HUES64 (cell line): ENCODE data around the gene EBF3.

Experiments used
- H3K27ac ChIP-seq: 2 replicates; pipeline ENCODE4 v1.7.0; 2013; ENCODE audit warnings: low read depth, low read length, inconsistent platforms
- H3K27me3 ChIP-seq: 2 replicates; pipeline ENCODE4 v1.6.1; 2013; ENCODE audit warnings: mild to moderate bottlenecking, low read length; ENCODE audit not compliant: insufficient read depth
- H3K36me3 ChIP-seq: 2 replicates; pipeline ENCODE4 v1.6.1; 2013; ENCODE audit warnings: mild to moderate bottlenecking, low read length; ENCODE audit not compliant: insufficient read depth
- H3K4me1 ChIP-seq: 2 replicates; pipeline ENCODE4 v1.6.1; 2013; ENCODE audit warnings: mild to moderate bottlenecking, low read length, moderate library complexity; ENCODE audit not compliant: insufficient read depth
- H3K4me3 ChIP-seq: 2 replicates; pipeline ENCODE4 v1.5.1; 2013; ENCODE audit warnings: mild to moderate bottlenecking, low read length, moderate library complexity
- H3K9ac ChIP-seq: 2 replicates; pipeline ENCODE4 v1.6.1; 2013; ENCODE audit warnings: mild to moderate bottlenecking, low read depth, low read length
- H3K9me3 ChIP-seq: 2 replicates; pipeline ENCODE4 v1.6.1; 2013; ENCODE audit warnings: low read depth, low read length; ENCODE audit not compliant: insufficient read depth
- WGBS: fragments of 150-250, 120-280 bp; methylation state at CpG from one replicate; pipeline ENCODE4 v1.1.7; 2013; ENCODE audit warnings: missing lambda C conversion rate; 5-methylcytosine and 5-hydroxymethylcytosine counted together

EBF3 gene

DNA sequence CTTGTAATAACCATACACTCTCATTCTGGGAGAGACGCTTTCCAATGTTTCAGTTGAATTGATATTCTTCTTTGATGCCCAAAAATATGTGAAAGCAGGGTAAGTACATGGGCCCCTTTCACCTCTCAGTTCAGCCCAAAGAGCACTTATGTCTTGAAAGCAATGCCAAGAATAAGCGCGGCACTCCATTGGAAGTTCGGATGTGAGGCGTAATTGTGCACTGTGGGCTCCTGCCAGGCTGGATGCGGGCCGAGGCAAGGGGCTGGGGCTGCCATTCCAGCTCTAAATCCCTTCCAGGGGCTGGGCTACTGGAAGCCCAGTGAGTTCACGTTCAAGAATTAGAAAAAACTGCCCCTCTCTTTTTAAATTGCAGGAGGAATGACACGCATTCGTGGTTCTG is 113.8 kb downstream of the EBF3 start:
- Histone ChIP-seq H3K4me3 (no peak overlapping the region), H3K9me3 (no peaks in the 10 kb centered on the region), H3K27ac (no peak overlapping the region), H3K4me1 (peaks cover 3% of the 10 kb centered on the region), H3K9ac (no peak overlapping the region), H3K36me3 (no peaks in the 10 kb centered on the region), H3K27me3 (no peaks in the 10 kb centered on the region)
- 95% methylated on average over 10 of the region's 10 CpGs for WGBS

DNA sequence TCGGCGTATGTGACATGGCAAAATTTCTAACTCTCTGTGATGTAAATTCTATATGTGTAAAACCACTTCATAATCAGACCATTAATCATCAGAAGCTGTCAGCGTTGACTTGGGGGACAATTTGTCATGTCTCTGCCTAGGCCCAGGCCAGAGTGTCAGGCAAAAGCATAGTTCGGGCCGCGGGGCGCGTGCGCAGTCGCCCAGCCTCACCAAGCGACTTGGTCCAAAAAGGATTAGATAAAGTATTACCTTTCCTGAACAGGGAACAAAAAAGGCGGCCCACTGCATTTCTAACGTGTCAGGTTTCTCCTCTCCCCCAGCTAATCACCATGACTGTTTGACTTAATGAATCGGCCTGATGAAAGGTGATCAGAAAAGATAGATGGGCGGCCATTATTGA is 114.2 kb downstream of the EBF3 start:
- Histone ChIP-seq H3K9ac (no peak overlapping the region), H3K4me3 (no peak overlapping the region), H3K27me3 (no peaks in the 10 kb centered on the region), H3K27ac (no peak overlapping the region), H3K9me3 (no peaks in the 10 kb centered on the region), H3K4me1 (peaks cover 3% of the 10 kb centered on the region), H3K36me3 (no peaks in the 10 kb centered on the region)
- WGBS: 95% methylated on average over 15 of the region's 15 CpGs

- 95% methylated on average over 19 of the region's 19 CpGs for WGBS
- Histone ChIP-seq H3K9ac (no peak overlapping the region), H3K27ac (no peak overlapping the region), H3K4me3 (no peak overlapping the region), H3K9me3 (no peaks in the 10 kb centered on the region), H3K27me3 (no peaks in the 10 kb centered on the region), H3K4me1 (peaks cover 3% of the 10 kb centered on the region), H3K36me3 (no peaks in the 10 kb centered on the region)
These were observed 114.7 kb downstream of the EBF3 start for GRCh38 chr10:129849452-129849750.

- no peaks in the 10 kb centered on the region for H3K9me3 ChIP-seq
- WGBS: 96% methylated on average over 19 of the region's 19 CpGs
- no peaks in the 10 kb centered on the region for H3K36me3 ChIP-seq
- H3K4me1 ChIP-seq: peaks cover 3% of the 10 kb centered on the region
- H3K9ac ChIP-seq: no peak overlapping the region
- no peak overlapping the region for H3K27ac ChIP-seq
- no peaks in the 10 kb centered on the region for H3K27me3 ChIP-seq
- H3K4me3 ChIP-seq: no peak overlapping the region
These were observed 115.2 kb downstream of the EBF3 start for GRCh38 chr10:129848696-129849451.

GRCh38 chr10:129847741-129848483 is 116.2 kb downstream of the EBF3 start:
- WGBS: 93% methylated on average over 17 of the region's 18 CpGs
- H3K36me3 ChIP-seq: no peaks in the 10 kb centered on the region
- H3K9me3 ChIP-seq: no peaks in the 10 kb centered on the region
- no peaks in the 10 kb centered on the region for H3K27me3 ChIP-seq
- no peak overlapping the region for H3K27ac ChIP-seq
- no peak overlapping the region for H3K9ac ChIP-seq
- H3K4me1 ChIP-seq: peaks cover 3% of the 10 kb centered on the region; the same call in 1 of the 2 replicates
- no peak overlapping the region for H3K4me3 ChIP-seq

- no peaks in the 10 kb centered on the region for H3K36me3 ChIP-seq
- no peak overlapping the region for H3K27ac ChIP-seq
- no peaks in the 10 kb centered on the region for H3K27me3 ChIP-seq
- H3K4me1 ChIP-seq: peaks cover 3% of the 10 kb centered on the region; the same call in 1 of the 2 replicates
- 83% methylated on average over 10 of the region's 10 CpGs for WGBS
- no peak overlapping the region for H3K4me3 ChIP-seq
- H3K9me3 ChIP-seq: no peaks in the 10 kb centered on the region
- H3K9ac ChIP-seq: no peak overlapping the region
These were observed 117.1 kb downstream of the EBF3 start for GRCh38 chr10:129846991-129847391.

- Histone ChIP-seq H3K9me3 (no peaks in the 10 kb centered on the region), H3K9ac (no peak overlapping the region), H3K4me3 (no peak overlapping the region), H3K27ac (no peak overlapping the region), H3K4me1 (peaks cover 3% of the 10 kb centered on the region; the same call in 1 of the 2 replicates), H3K27me3 (no peaks in the 10 kb centered on the region), H3K36me3 (no peaks in the 10 kb centered on the region)
- 76% methylated on average over 11 of the region's 12 CpGs for WGBS
These were observed 118.8 kb downstream of the EBF3 start for GRCh38 chr10:129845111-129845753.

DNA sequence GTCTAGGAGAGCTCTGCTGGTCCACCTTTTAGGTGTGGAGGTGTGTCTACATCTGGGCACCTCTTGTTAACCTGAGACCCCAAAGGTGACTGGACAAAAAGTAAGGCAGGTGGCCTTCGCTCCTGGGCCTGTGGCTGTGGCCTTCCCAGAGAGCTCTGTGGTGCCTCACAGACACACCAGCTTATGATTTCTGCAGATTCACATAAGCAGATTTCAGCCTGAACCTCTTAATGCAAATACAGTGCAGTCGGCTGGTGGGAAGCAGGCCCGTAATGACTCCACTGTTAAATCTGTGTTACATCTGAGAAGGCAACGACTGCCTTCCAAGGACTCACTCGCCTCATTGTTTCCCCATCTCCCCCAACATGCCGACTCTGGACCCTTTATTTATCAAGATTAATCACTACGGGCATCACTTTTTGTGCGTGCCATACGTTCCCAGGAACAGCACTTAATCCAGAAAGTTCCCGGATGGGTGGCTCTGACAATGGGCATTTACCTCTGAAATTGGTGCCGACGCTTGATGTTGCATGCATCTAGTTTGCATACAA is 119.8 kb downstream of the EBF3 start:
- no peak overlapping the region for H3K4me3 ChIP-seq
- no peaks in the 10 kb centered on the region for H3K36me3 ChIP-seq
- 89% methylated on average over 12 of the region's 12 CpGs for WGBS
- no peak overlapping the region for H3K9ac ChIP-seq
- peaks cover 3% of the 10 kb centered on the region; the same call in 1 of the 2 replicates for H3K4me1 ChIP-seq
- no peaks in the 10 kb centered on the region for H3K9me3 ChIP-seq
- H3K27ac ChIP-seq: no peak overlapping the region
- no peaks in the 10 kb centered on the region for H3K27me3 ChIP-seq

DNA sequence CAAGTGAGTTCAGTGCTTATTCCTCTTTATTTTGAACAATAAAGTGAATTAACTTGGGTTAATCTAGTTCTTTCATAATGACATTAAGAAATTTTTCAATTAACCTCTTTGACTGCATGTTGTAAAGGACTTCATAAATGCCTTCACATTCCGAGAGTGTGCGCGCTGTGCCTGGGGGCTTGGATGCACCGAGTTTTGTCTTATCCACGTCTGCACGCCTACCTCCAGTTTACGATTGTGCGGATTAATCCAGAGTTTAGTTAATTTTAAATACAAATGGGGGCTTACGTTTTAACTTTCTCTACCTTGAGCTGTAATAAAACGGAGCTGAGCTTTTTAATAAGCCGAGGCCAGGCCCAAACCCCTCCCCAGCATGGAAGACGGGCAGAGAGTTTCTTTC is 120.4 kb downstream of the EBF3 start:
- Histone ChIP-seq H3K9ac (no peak overlapping the region), H3K36me3 (no peaks in the 10 kb centered on the region), H3K27me3 (no peaks in the 10 kb centered on the region), H3K4me3 (no peak overlapping the region), H3K9me3 (no peaks in the 10 kb centered on the region), H3K4me1 (peaks cover 3% of the 10 kb centered on the region; the same call in 1 of the 2 replicates), H3K27ac (no peak overlapping the region)
- 96% methylated on average over 12 of the region's 12 CpGs for WGBS

- Histone ChIP-seq H3K27ac (no peak overlapping the region), H3K4me1 (peaks cover 3% of the 10 kb centered on the region; the same call in 1 of the 2 replicates), H3K9ac (no peak overlapping the region), H3K4me3 (no peak overlapping the region), H3K9me3 (no peaks in the 10 kb centered on the region), H3K27me3 (no peaks in the 10 kb centered on the region), H3K36me3 (no peaks in the 10 kb centered on the region)
- 95% methylated on average over 22 of the region's 22 CpGs for WGBS
These were observed 120.9 kb downstream of the EBF3 start for GRCh38 chr10:129843131-129843541.

DNA sequence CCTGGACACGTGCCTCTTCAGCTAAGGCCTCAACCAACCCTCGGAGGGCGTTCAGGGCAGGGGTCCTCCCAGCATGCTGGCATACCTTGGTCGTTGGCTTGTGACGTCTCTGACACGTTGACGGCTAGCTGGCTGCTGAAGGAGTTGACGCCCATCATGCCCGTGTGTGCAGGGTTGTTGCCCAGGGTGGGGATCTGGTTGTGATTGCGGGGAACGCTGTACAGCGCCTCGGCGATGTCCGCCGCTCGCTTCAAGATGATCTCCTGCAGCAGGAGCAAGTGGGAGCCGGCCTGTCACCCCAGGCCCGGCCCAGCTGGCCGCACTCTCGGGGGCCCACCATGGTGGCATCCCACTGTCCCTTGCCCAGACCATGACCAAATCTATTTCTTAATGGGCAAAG is 122.0 kb downstream of the EBF3 start:
- H3K27ac ChIP-seq: no peak overlapping the region
- H3K9me3 ChIP-seq: no peaks in the 10 kb centered on the region
- H3K4me3 ChIP-seq: no peak overlapping the region
- H3K4me1 ChIP-seq: no peaks in the 10 kb centered on the region
- H3K27me3 ChIP-seq: no peaks in the 10 kb centered on the region
- WGBS: 95% methylated on average over 21 of the region's 21 CpGs
- no peaks in the 10 kb centered on the region for H3K36me3 ChIP-seq
- no peak overlapping the region for H3K9ac ChIP-seq
